Upper lobe of right lung (tissue), 1 donor: ENCODE data around the gene PGA3. TPM values are rescaled to one million over a fixed set of nuclear protein-coding genes. Genes with fewer than 3 reads are reported as not detected.

Source experiments
- ATAC-seq: fragments of 200-7000 bp; cut with Tn5 transposase; one replicate; pipeline ENCODE4 v1.9.1; 2020; ENCODE audit warnings: mild to moderate bottlenecking, moderate library complexity
- DNase-seq: peaks from one replicate; pipeline ENCODE4 v3.0.0-alpha.2; 2020
- H3K27ac ChIP-seq: fragments of 200-600 bp; one replicate; pipeline ENCODE4 v1.8.0; 2022
- H3K27me3 ChIP-seq: fragments of 200-600 bp; one replicate; pipeline ENCODE4 v1.8.0; 2022; ENCODE audit warnings: mild to moderate bottlenecking
- H3K36me3 ChIP-seq: fragments of 200-600 bp; one replicate; pipeline ENCODE4 v1.8.0; 2022
- H3K4me1 ChIP-seq: fragments of 200-600 bp; one replicate; pipeline ENCODE4 v1.8.0; 2022
- H3K4me3 ChIP-seq: fragments of 200-600 bp; one replicate; pipeline ENCODE4 v1.8.0; 2022; ENCODE audit warnings: mild to moderate bottlenecking
- H3K9me3 ChIP-seq: fragments of 200-600 bp; one replicate; pipeline ENCODE4 v1.8.0; 2022
- CTCF ChIP-seq: fragments of 200-600 bp; IDR thresholded peaks from one replicate; pipeline ENCODE4 v1.8.0; 2022; ENCODE audit warnings: antibody characterized with exemption
- intact Hi-C: fragments of 100-400 bp; cut with DNase I; formaldehyde crosslinking; loops from one replicate; pipeline ENCODE4 v1.11.0; 2022
- total RNA-seq: library from RNA; stranded (reverse); fragmentation: NEBNext Ultra II Directional; extraction: Animal tissue kit (Norgen Biotek cat#: 25700); gene quantifications from one replicate; pipeline ENCODE4 v1.2.1, GENCODE V29; 2021
- donor health status: DM: no; HTN: yes; CAD: no; lungs with severe emphysema.

PGA3 gene
- total RNA-seq, 1 donor from 2014 or later, result not detected

- Histone ChIP-seq H3K27ac (no peak overlapping the region), H3K9me3 (no peaks in the 10 kb centered on the region), H3K27me3 (peaks cover 6% of the 10 kb centered on the region), H3K36me3 (no peaks in the 10 kb centered on the region), H3K4me3 (no peak overlapping the region), H3K4me1 (no peaks in the 10 kb centered on the region)
- intact Hi-C loops, result loop anchor here (10.0 kb wide), 1 partner anchor 352 kb away; no protein-coding TSS in a partner anchor
- ATAC-seq (no peak), DNase-seq (no peak)
- no peak for TF ChIP-seq CTCF
Measured at GRCh38 chr11:61186504-61186903, 16.8 kb upstream of the PGA3 start.

GRCh38 chr11:61187505-61188130, 15.7 kb upstream of the PGA3 start:
- Histone ChIP-seq H3K36me3 (no peaks in the 10 kb centered on the region), H3K4me3 (no peak overlapping the region), H3K27me3 (peaks cover 6% of the 10 kb centered on the region), H3K27ac (no peak overlapping the region), H3K4me1 (no peaks in the 10 kb centered on the region), H3K9me3 (no peaks in the 10 kb centered on the region)
- no peak for DNase-seq
- TF ChIP-seq CTCF, result peak; percentile 96
- ATAC-seq, result peak; percentile 97
- intact Hi-C loops, result loop anchor here (10.0 kb wide), 1 partner anchor 353 kb away; no protein-coding TSS in a partner anchor

GRCh38 chr11:61189933-61190332, 13.4 kb upstream of the PGA3 start:
- no peak overlapping the region for H3K4me3 ChIP-seq
- no peak overlapping the region for H3K27ac ChIP-seq
- H3K27me3 ChIP-seq, result peaks cover 6% of the 10 kb centered on the region
- H3K36me3 ChIP-seq, result no peaks in the 10 kb centered on the region
- intact Hi-C loops, result loop anchor here (10.0 kb wide), 1 partner anchor 355 kb away; no protein-coding TSS in a partner anchor
- no peaks in the 10 kb centered on the region for H3K4me1 ChIP-seq
- no peak for TF ChIP-seq CTCF
- no peak for ATAC-seq
- no peak for DNase-seq
- H3K9me3 ChIP-seq, result no peaks in the 10 kb centered on the region

- no peaks in the 10 kb centered on the region for H3K36me3 ChIP-seq
- ATAC-seq (peak; percentile 22), DNase-seq (no peak)
- intact Hi-C loops, result no loop called here
- no peak overlapping the region for H3K4me3 ChIP-seq
- H3K27me3 ChIP-seq, result peaks cover 6% of the 10 kb centered on the region
- no peaks in the 10 kb centered on the region for H3K9me3 ChIP-seq
- no peak for TF ChIP-seq CTCF
- H3K4me1 ChIP-seq, result no peaks in the 10 kb centered on the region
- no peak overlapping the region for H3K27ac ChIP-seq
Measured at GRCh38 chr11:61193596-61193995, 9.7 kb upstream of the PGA3 start.

- no peaks in the 10 kb centered on the region for H3K4me1 ChIP-seq
- H3K4me3 ChIP-seq, result no peak overlapping the region
- no peaks in the 10 kb centered on the region for H3K36me3 ChIP-seq
- H3K27ac ChIP-seq, result no peak overlapping the region
- peaks cover 2% of the 10 kb centered on the region for H3K27me3 ChIP-seq
- no peak for TF ChIP-seq CTCF
- intact Hi-C loops, result no loop called here
- H3K9me3 ChIP-seq, result no peaks in the 10 kb centered on the region
- DNase-seq, result no peak
- peak; percentile 26 for ATAC-seq
Measured at GRCh38 chr11:61194169-61194671, 9.1 kb upstream of the PGA3 start.
